Smooth muscle cell (in vitro differentiated cells): Measurements from ENCODE around the gene MMRN2. TPM values are rescaled to one million over a fixed set of nuclear protein-coding genes. Genes with fewer than 3 reads are reported as not detected.

Source experiments
- DNase-seq: peaks from one replicate; lab custom pipeline; 2025; ENCODE audit not compliant: unreplicated experiment; lab: John Stamatoyannopoulos, UW
- H2AFZ ChIP-seq: fragments of 200-600 bp; sonication (generic); 2 replicates; pipeline ENCODE4 v1.6.0; 2016; ENCODE audit warnings: antibody characterized with exemption, low read depth, mild to moderate bottlenecking
- H3F3A ChIP-seq: fragments of 200-600 bp; sonication (generic); 2 replicates; pipeline ENCODE4 v1.6.0; 2017; ENCODE audit warnings: antibody characterized with exemption, low read depth
- H3K27ac ChIP-seq: fragments of 200-600 bp; sonication (generic); 2 replicates; pipeline ENCODE4 v1.5.1; 2016; ENCODE audit warnings: low read depth, mild to moderate bottlenecking
- H3K27me3 ChIP-seq: fragments of 200-600 bp; sonication (generic); 2 replicates; pipeline ENCODE4 v1.6.1; 2016; ENCODE audit warnings: low read depth, mild to moderate bottlenecking
- H3K36me3 ChIP-seq: fragments of 200-600 bp; sonication (generic); 2 replicates; pipeline ENCODE4 v1.5.1; 2016; ENCODE audit warnings: low read depth
- H3K4me1 ChIP-seq: fragments of 200-600 bp; sonication (generic); 2 replicates; pipeline ENCODE4 v1.5.1; 2016; ENCODE audit warnings: low read depth
- H3K4me2 ChIP-seq: fragments of 200-600 bp; sonication (generic); 2 replicates; pipeline ENCODE4 v1.6.0; 2016; ENCODE audit warnings: mild to moderate bottlenecking
- H3K4me3 ChIP-seq: fragments of 200-600 bp; sonication (generic); 2 replicates; pipeline ENCODE4 v1.5.1; 2016; ENCODE audit warnings: mild to moderate bottlenecking
- H3K79me2 ChIP-seq: fragments of 200-600 bp; sonication (generic); 2 replicates; pipeline ENCODE4 v1.6.0; 2016; ENCODE audit warnings: low read depth, mild to moderate bottlenecking
- H3K9ac ChIP-seq: fragments of 200-600 bp; sonication (generic); 2 replicates; pipeline ENCODE4 v1.6.0; 2016; ENCODE audit warnings: low read depth
- H3K9me3 ChIP-seq: fragments of 200-600 bp; sonication (generic); replicated peaks from 2 replicates; pipeline ENCODE4 v1.5.1; 2016; ENCODE audit warnings: low read depth
- H4K20me1 ChIP-seq: fragments of 200-600 bp; sonication (generic); 2 replicates; pipeline ENCODE4 v1.6.0; 2016; ENCODE audit warnings: low read depth
- CTCF ChIP-seq: fragments of 200-600 bp; sonication (generic); IDR thresholded peaks from 2 replicates; pipeline ENCODE4 v1.5.1; 2017; ENCODE audit warnings: borderline replicate concordance, mild to moderate bottlenecking, antibody characterized with exemption; ENCODE audit not compliant: insufficient read depth, poor library complexity, severe bottlenecking
- WGBS: methylation state at CpG from one replicate; pipeline ENCODE4 v1.1.7; 2016; ENCODE audit warnings: low lambda C conversion rate; 5-methylcytosine and 5-hydroxymethylcytosine counted together
- polyA plus RNA-seq: library from polyadenylated mRNA; unstranded; fragments of >200 nt; fragmentation: Nextera tagmentation; extraction: Ambion mirVana; gene quantifications from 2 replicates; pipeline ENCODE4 v1.2.1, GENCODE V29; 2016
- small RNA-seq: library from RNA; depleted of rRNA; stranded (forward); fragments of <200 nt; gene quantifications from one replicate; pipeline ENCODE3, GENCODE V24; 2014
- total RNA-seq: library from RNA; depleted of rRNA; stranded (reverse); fragments of >200 nt; gene quantifications from 2 replicates; pipeline ENCODE4 v1.2.3, GENCODE V29; 2014

The MMRN2 gene
- total and polyA plus RNA-seq, 2 experiments from 2014 or later: 0.09 to 0.16 TPM

DNA sequence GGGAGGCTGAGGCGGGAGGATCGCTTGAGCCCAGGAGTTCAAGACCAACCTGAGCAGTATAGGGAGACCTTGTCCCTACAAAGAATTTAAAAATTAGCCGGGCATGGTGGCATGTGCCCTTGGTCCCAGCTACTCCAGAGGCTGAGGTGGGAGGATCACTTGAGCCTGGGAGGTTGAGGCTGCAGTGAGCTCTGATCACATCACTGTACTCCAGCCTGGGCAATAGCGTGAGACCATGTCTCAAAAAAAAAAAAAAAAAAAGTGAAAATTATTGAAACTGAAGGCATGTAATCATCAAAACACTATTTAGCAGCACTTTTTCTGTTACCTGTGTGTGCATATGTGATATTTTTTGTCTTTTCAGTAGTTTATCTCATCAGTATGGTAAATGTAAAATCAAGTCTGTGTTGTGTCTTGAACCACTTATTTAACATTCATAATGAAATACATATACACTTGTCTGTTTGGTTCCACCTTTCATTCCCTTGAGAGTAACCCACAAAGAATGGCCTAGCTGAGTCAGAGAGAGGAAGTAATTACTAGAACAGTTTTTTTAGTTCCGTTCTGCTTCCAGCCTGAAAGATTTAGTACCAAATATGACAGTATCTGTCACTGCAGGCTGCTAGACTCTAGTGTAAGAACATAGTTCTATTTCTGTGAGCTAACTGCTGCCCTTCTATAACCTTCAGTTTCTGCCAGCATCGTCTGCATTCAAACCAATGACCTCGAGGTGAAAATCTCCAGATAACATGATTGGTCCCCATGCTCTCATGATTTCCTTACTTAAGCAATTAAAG lies 68.6 kb downstream of the MMRN2 start:
- Histone ChIP-seq H2AFZ (no peak overlapping the region), H3K4me3 (no peak overlapping the region), H3K79me2 (peaks cover 33% of the 10 kb centered on the region), H3K9ac (no peak overlapping the region), H3K36me3 (peaks cover 4% of the 10 kb centered on the region), H3K4me1 (no peaks in the 10 kb centered on the region), H4K20me1 (peaks cover 13% of the 10 kb centered on the region), H3K4me2 (peak overlapping the region; percentile 29), H3K27ac (peak overlapping the region; percentile 50), H3K27me3 (no peaks in the 10 kb centered on the region), H3K9me3 (no peaks in the 10 kb centered on the region), H3F3A (no peaks in the 10 kb centered on the region)
- no peak for TF ChIP-seq CTCF
- WGBS: 71% methylated on average over 7 of the region's 7 CpGs
- DNase-seq: no peak

Small RNAs within 50 kb of the gene (small RNA-seq; reads per million reads assigned to genes)
- not detected for gene BMS1P3
- gene RNU1-19P: not detected

Other genes starting within 250 kb of the MMRN2 start
- gene BMPR1A, start 201.0 kb downstream of the MMRN2 start, total RNA-seq: 52.2 and 80.9 TPM in 2 replicates
- gene BMPR1A, start 201.0 kb downstream of the MMRN2 start, polyA plus RNA-seq: 13.6 and 15.5 TPM in 2 replicates
- 2.6 and 6.7 TPM in 2 replicates for gene SNCG, start 984 bp upstream of the MMRN2 start, total RNA-seq
- 2.3 and 4.1 TPM in 2 replicates for gene SNCG, start 984 bp upstream of the MMRN2 start, polyA plus RNA-seq
- gene ADIRF, start 10.9 kb upstream of the MMRN2 start, total RNA-seq: 0.99 TPM in 1 of 2 replicates, not detected in the other
- gene ADIRF, start 10.9 kb upstream of the MMRN2 start, polyA plus RNA-seq: not detected in 2 replicates
- gene FAM25A, start 62.7 kb upstream of the MMRN2 start, total RNA-seq: 7.0 TPM in 1 of 2 replicates, not detected in the other
- not detected in 2 replicates for gene FAM25A, start 62.7 kb upstream of the MMRN2 start, polyA plus RNA-seq
- gene GLUD1, start 137.2 kb upstream of the MMRN2 start, total RNA-seq: 119 and 138 TPM in 2 replicates
- 47.6 and 66.9 TPM in 2 replicates for gene GLUD1, start 137.2 kb upstream of the MMRN2 start, polyA plus RNA-seq
- 20.0 and 22.6 TPM in 2 replicates for gene SHLD2, start 137.6 kb upstream of the MMRN2 start, total RNA-seq
- gene SHLD2, start 137.6 kb upstream of the MMRN2 start, polyA plus RNA-seq: 8.8 and 10.4 TPM in 2 replicates